Subcutaneous abdominal adipose tissue (tissue), 5 donors: ENCODE results near the gene CAPZA2.
"Not testable (repeated sequence)": the region's sequence is repeated elsewhere in the genome, so short reads cannot be mapped to it uniquely, and the experiment has no call there.

ENCODE experiments used
- H3K27ac ChIP-seq: one replicate; pipeline ENCODE4 v1.7.0; 2013; ENCODE audit warnings: low read depth, mild to moderate bottlenecking, inconsistent platforms, low read length, moderate library complexity
- H3K27me3 ChIP-seq, 5 donors: one replicate each; pipeline ENCODE4 v1.7.0; 2013; ENCODE audit warnings: low read length in 5 of 5, inconsistent platforms in 1 of 5; ENCODE audit not compliant: control insufficient read depth in 5 of 5, insufficient read depth in 4 of 5
- H3K36me3 ChIP-seq, 5 donors: one replicate each; pipeline ENCODE4 v1.7.0; 2013; ENCODE audit warnings: low read length in 5 of 5; ENCODE audit not compliant: control insufficient read depth in 5 of 5, insufficient read depth in 5 of 5
- H3K4me1 ChIP-seq, 5 donors: one replicate each; pipeline ENCODE4 v1.7.0; 2013; ENCODE audit warnings: low read length in 5 of 5, mild to moderate bottlenecking in 3 of 5, moderate library complexity in 1 of 5; ENCODE audit not compliant: control insufficient read depth in 5 of 5, insufficient read depth in 5 of 5
- H3K4me3 ChIP-seq, 5 donors: one replicate each; pipeline ENCODE4 v1.7.0; 2013; ENCODE audit warnings: low read length in 5 of 5, low read depth in 1 of 5
- H3K9ac ChIP-seq, 5 donors: one replicate each; pipeline ENCODE4 v1.7.0; 2013; ENCODE audit warnings: low read length in 5 of 5, mild to moderate bottlenecking in 4 of 5, moderate library complexity in 3 of 5
- H3K9me3 ChIP-seq, 5 donors: one replicate each; pipeline ENCODE4 v1.7.0; 2013; ENCODE audit warnings: low read length in 5 of 5; ENCODE audit not compliant: control insufficient read depth in 5 of 5
- donor health status: healthy.
- donor health status: healthy.
- donor health status: healthy.
- donor health status: healthy.
- donor health status: healthy.

Gene CAPZA2

GRCh38 chr7:116971153-116971552, 108.8 kb downstream of the CAPZA2 start:
- H3K4me3 ChIP-seq, result not testable (repeated sequence)

More at GRCh38 chr7:116971153-116971552, 108.8 kb downstream of the CAPZA2 start:
- H3K4me1 ChIP-seq, H3K36me3 ChIP-seq, H3K9me3 ChIP-seq, H3K9ac ChIP-seq, H3K27ac ChIP-seq, H3K27me3 ChIP-seq: not testable (repeated sequence)
